ENCODE results near the gene CAMK2B. TPM values are rescaled to one million over a fixed set of nuclear protein-coding genes. Genes with fewer than 3 reads are reported as not detected.

The CAMK2B gene
- total and polyA plus RNA-seq, 2 experiments from 2014 or later = not detected

DNA sequence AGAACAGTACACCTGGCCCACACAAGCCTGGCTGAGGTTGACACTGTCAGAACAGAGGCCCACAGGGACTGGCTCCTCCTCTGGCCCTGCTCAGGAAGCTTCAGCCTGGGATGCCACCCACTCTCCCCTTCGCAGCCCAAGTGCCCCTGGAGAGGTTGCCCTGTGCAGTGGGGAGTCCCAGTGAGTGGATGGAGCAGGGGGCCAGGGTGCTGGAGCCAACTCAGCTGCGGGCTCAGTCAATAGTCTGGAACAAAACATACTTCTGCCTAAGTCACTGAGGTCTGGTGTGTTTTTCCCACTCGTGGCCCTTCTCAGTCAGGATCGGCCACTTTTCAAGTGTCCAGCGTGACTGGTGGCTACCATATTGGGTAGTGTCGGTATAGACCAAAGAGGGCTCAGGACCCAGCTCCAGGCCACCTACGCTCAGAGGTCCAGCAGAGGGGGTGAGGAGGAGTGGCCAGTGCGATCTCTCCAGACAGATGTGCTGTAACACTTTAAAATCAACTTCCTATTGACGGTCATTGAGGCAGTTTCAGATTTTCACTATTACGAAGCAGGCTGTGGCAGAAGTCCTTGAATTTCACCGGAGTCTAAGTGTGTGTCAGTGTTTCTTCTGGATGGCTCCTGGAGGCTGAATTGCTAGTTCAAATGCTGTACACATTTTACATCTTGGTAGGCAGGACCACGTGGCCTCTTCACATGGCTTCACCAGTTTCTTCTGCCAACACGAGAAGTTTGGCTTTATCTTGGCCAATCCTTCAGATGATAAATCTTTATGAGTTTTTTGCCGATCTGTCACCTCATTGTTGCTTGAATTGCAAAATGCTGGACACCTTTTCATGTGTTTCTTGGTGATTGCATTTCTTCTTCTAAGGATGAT is 135.2 kb downstream of the CAMK2B start:
- ATAC-seq = no peak

More for the DNA sequence above, 135.2 kb downstream of the CAMK2B start:
- Mint-ChIP-seq H3K9me3 (no peaks in the 10 kb centered on the region), H3K36me3 (ENCODE audit: low read depth) (no peaks in the 10 kb centered on the region; the same call in 2 of the 3 replicates), H3K27ac (no peak overlapping the region), H3K4me1 (peaks cover 18% of the 10 kb centered on the region), H3K4me3 (no peak overlapping the region), H3K27me3 (ENCODE audit: insufficient read depth, low read depth, poor library complexity) (peaks cover 7% of the 10 kb centered on the region)
- no peaks in the 10 kb centered on the region for H3K36me3 ChIP-seq (ENCODE audit: insufficient read depth)
- no peak overlapping the region for H3K4me2 ChIP-seq
- no peaks in the 10 kb centered on the region; the same call in 1 of the 2 replicates for H3K9me2 ChIP-seq (ENCODE audit: insufficient read depth)
- no peaks in the 10 kb centered on the region for H3K79me2 ChIP-seq (replicated peaks; ENCODE audit: insufficient read depth)
- DNase-seq (ENCODE audit: low spot score) = no peak
- H4K20me1 ChIP-seq (replicated peaks; ENCODE audit: insufficient read depth) = no peaks in the 10 kb centered on the region
- H3K27ac ChIP-seq (ENCODE audit: low read depth) = no peak overlapping the region
- no peaks in the 10 kb centered on the region for H3F3A ChIP-seq (replicated peaks; ENCODE audit: low read depth)
- H3K4me1 ChIP-seq (ENCODE audit: insufficient read depth) = no peaks in the 10 kb centered on the region
- H3K4me3 ChIP-seq = no peak overlapping the region
- H2AFZ ChIP-seq = no peak overlapping the region
- TF ChIP-seq, protein P1, sequence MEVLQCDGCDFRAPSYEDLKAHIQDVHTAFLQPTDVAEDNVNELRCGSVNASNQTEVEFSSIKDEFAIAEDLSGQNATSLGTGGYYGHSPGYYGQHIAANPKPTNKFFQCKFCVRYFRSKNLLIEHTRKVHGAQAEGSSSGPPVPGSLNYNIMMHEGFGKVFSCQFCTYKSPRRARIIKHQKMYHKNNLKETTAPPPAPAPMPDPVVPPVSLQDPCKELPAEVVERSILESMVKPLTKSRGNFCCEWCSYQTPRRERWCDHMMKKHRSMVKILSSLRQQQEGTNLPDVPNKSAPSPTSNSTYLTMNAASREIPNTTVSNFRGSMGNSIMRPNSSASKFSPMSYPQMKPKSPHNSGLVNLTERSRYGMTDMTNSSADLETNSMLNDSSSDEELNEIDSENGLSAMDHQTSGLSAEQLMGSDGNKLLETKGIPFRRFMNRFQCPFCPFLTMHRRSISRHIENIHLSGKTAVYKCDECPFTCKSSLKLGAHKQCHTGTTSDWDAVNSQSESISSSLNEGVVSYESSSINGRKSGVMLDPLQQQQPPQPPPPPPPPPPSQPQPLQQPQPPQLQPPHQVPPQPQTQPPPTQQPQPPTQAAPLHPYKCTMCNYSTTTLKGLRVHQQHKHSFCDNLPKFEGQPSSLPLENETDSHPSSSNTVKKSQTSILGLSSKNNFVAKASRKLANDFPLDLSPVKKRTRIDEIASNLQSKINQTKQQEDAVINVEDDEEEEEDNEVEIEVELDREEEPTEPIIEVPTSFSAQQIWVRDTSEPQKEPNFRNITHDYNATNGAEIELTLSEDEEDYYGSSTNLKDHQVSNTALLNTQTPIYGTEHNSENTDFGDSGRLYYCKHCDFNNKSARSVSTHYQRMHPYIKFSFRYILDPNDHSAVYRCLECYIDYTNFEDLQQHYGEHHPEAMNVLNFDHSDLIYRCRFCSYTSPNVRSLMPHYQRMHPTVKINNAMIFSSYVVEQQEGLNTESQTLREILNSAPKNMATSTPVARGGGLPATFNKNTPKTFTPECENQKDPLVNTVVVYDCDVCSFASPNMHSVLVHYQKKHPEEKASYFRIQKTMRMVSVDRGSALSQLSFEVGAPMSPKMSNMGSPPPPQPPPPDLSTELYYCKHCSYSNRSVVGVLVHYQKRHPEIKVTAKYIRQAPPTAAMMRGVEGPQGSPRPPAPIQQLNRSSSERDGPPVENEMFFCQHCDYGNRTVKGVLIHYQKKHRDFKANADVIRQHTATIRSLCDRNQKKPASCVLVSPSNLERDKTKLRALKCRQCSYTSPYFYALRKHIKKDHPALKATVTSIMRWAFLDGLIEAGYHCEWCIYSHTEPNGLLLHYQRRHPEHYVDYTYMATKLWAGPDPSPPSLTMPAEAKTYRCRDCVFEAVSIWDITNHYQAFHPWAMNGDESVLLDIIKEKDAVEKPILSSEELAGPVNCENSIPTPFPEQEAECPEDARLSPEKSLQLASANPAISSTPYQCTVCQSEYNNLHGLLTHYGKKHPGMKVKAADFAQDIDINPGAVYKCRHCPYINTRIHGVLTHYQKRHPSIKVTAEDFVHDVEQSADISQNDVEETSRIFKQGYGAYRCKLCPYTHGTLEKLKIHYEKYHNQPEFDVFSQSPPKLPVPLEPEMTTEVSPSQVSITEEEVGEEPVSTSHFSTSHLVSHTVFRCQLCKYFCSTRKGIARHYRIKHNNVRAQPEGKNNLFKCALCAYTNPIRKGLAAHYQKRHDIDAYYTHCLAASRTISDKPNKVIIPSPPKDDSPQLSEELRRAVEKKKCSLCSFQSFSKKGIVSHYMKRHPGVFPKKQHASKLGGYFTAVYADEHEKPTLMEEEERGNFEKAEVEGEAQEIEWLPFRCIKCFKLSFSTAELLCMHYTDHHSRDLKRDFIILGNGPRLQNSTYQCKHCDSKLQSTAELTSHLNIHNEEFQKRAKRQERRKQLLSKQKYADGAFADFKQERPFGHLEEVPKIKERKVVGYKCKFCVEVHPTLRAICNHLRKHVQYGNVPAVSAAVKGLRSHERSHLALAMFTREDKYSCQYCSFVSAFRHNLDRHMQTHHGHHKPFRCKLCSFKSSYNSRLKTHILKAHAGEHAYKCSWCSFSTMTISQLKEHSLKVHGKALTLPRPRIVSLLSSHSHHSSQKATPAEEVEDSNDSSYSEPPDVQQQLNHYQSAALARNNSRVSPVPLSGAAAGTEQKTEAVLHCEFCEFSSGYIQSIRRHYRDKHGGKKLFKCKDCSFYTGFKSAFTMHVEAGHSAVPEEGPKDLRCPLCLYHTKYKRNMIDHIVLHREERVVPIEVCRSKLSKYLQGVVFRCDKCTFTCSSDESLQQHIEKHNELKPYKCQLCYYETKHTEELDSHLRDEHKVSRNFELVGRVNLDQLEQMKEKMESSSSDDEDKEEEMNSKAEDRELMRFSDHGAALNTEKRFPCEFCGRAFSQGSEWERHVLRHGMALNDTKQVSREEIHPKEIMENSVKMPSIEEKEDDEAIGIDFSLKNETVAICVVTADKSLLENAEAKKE (CRISPR knock-in tag; IDR thresholded peaks at IDR 0.05) = no peak
- TF ChIP-seq NANOG (IDR thresholded peaks at IDR 0.05; ENCODE audit: borderline replicate concordance) (no peak), JUNB (IDR thresholded peaks at IDR 0.05; ENCODE audit: unreplicated experiment) (no peak), STAT1 (IDR thresholded peaks at IDR 0.05; ENCODE audit: unreplicated experiment) (no peak), ZNF331 (CRISPR knock-in tag; IDR thresholded peaks at IDR 0.05; ENCODE audit: low read depth) (no peak), EZH2phosphoT487 (IDR thresholded peaks at IDR 0.05; ENCODE audit: unreplicated experiment) (no peak), CREB1 (CRISPR knock-in tag; IDR thresholded peaks at IDR 0.05; ENCODE audit: low read depth) (no peak), POLR2AphosphoS5 (IDR thresholded peaks at IDR 0.05; ENCODE audit: low read depth) (no peak), EZH2 (IDR thresholded peaks at IDR 0.05; ENCODE audit: low read depth, unreplicated experiment) (no peak), ZNF114 (CRISPR knock-in tag; IDR thresholded peaks at IDR 0.05) (no peak)
- TF ChIP-seq, protein P2, sequence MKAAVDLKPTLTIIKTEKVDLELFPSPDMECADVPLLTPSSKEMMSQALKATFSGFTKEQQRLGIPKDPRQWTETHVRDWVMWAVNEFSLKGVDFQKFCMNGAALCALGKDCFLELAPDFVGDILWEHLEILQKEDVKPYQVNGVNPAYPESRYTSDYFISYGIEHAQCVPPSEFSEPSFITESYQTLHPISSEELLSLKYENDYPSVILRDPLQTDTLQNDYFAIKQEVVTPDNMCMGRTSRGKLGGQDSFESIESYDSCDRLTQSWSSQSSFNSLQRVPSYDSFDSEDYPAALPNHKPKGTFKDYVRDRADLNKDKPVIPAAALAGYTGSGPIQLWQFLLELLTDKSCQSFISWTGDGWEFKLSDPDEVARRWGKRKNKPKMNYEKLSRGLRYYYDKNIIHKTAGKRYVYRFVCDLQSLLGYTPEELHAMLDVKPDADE (IDR thresholded peaks at IDR 0.05) = no peak
- TF ChIP-seq, protein P3, sequence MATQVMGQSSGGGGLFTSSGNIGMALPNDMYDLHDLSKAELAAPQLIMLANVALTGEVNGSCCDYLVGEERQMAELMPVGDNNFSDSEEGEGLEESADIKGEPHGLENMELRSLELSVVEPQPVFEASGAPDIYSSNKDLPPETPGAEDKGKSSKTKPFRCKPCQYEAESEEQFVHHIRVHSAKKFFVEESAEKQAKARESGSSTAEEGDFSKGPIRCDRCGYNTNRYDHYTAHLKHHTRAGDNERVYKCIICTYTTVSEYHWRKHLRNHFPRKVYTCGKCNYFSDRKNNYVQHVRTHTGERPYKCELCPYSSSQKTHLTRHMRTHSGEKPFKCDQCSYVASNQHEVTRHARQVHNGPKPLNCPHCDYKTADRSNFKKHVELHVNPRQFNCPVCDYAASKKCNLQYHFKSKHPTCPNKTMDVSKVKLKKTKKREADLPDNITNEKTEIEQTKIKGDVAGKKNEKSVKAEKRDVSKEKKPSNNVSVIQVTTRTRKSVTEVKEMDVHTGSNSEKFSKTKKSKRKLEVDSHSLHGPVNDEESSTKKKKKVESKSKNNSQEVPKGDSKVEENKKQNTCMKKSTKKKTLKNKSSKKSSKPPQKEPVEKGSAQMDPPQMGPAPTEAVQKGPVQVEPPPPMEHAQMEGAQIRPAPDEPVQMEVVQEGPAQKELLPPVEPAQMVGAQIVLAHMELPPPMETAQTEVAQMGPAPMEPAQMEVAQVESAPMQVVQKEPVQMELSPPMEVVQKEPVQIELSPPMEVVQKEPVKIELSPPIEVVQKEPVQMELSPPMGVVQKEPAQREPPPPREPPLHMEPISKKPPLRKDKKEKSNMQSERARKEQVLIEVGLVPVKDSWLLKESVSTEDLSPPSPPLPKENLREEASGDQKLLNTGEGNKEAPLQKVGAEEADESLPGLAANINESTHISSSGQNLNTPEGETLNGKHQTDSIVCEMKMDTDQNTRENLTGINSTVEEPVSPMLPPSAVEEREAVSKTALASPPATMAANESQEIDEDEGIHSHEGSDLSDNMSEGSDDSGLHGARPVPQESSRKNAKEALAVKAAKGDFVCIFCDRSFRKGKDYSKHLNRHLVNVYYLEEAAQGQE (IDR thresholded peaks at IDR 0.05; ENCODE audit: unreplicated experiment) = no peak
- TF ChIP-seq, protein P4, sequence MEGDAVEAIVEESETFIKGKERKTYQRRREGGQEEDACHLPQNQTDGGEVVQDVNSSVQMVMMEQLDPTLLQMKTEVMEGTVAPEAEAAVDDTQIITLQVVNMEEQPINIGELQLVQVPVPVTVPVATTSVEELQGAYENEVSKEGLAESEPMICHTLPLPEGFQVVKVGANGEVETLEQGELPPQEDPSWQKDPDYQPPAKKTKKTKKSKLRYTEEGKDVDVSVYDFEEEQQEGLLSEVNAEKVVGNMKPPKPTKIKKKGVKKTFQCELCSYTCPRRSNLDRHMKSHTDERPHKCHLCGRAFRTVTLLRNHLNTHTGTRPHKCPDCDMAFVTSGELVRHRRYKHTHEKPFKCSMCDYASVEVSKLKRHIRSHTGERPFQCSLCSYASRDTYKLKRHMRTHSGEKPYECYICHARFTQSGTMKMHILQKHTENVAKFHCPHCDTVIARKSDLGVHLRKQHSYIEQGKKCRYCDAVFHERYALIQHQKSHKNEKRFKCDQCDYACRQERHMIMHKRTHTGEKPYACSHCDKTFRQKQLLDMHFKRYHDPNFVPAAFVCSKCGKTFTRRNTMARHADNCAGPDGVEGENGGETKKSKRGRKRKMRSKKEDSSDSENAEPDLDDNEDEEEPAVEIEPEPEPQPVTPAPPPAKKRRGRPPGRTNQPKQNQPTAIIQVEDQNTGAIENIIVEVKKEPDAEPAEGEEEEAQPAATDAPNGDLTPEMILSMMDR (conservative IDR thresholded peaks at IDR 0.05; ENCODE audit: low read depth in 2 of 2) = no peak
- H3K27me3 ChIP-seq (ENCODE audit: insufficient read depth) = no peaks in the 10 kb centered on the region

Data from GM23338 (cell line).